GM23338 (cell line): ENCODE data around the gene ST8SIA4. TPM values are rescaled to one million over a fixed set of nuclear protein-coding genes. Genes with fewer than 3 reads are reported as not detected.

ENCODE experiments used
- ATAC-seq: fragments of 200-7000 bp; cut with Tn5 transposase; 3 replicates; pipeline ENCODE4 v1.9.1; 2020
- DNase-seq: peaks from one replicate; pipeline ENCODE4 v3.0.0-alpha.2; 2015; ENCODE audit warnings: low spot score
- H2AFZ ChIP-seq: fragments of 200-600 bp; sonication (generic); 2 replicates; pipeline ENCODE4 v1.8.0; 2016; ENCODE audit warnings: antibody characterized with exemption, mild to moderate bottlenecking, moderate library complexity
- H3F3A ChIP-seq: fragments of 200-600 bp; sonication (generic); replicated peaks from 2 replicates; pipeline ENCODE4 v1.8.0; 2017; ENCODE audit warnings: antibody characterized with exemption, mixed run types, low read depth
- H3K27ac ChIP-seq: fragments of 200-600 bp; sonication (generic); 2 replicates; pipeline ENCODE4 v1.6.1; 2016; ENCODE audit warnings: low read depth
- H3K27me3 ChIP-seq: fragments of 200-600 bp; sonication (generic); 2 replicates; pipeline ENCODE4 v1.8.0; 2016; ENCODE audit warnings: mild to moderate bottlenecking, mixed run types, moderate library complexity; ENCODE audit not compliant: insufficient read depth
- H3K36me3 ChIP-seq: fragments of 200-600 bp; sonication (generic); 2 replicates; pipeline ENCODE4 v1.8.0; 2016; ENCODE audit warnings: mild to moderate bottlenecking; ENCODE audit not compliant: insufficient read depth
- H3K4me1 ChIP-seq: fragments of 200-600 bp; sonication (generic); 2 replicates; pipeline ENCODE4 v1.8.0; 2016; ENCODE audit warnings: mild to moderate bottlenecking, moderate library complexity; ENCODE audit not compliant: insufficient read depth
- H3K4me2 ChIP-seq: fragments of 200-600 bp; sonication (generic); 2 replicates; pipeline ENCODE4 v1.7.1; 2017; ENCODE audit warnings: mixed run types
- H3K4me3 ChIP-seq: fragments of 200-600 bp; sonication (generic); 2 replicates; pipeline ENCODE4 v1.6.1; 2016; ENCODE audit warnings: mixed run types
- H3K79me2 ChIP-seq: fragments of 200-600 bp; sonication (generic); replicated peaks from 2 replicates; pipeline ENCODE4 v1.8.0; 2017; ENCODE audit warnings: mild to moderate bottlenecking; ENCODE audit not compliant: insufficient read depth
- H3K9me2 ChIP-seq: fragments of 200-600 bp; sonication (generic); 2 replicates; pipeline ENCODE4 v1.8.0; 2017; ENCODE audit not compliant: insufficient read depth
- H4K20me1 ChIP-seq: fragments of 200-600 bp; sonication (generic); replicated peaks from 2 replicates; pipeline ENCODE4 v1.8.0; 2017; ENCODE audit warnings: mild to moderate bottlenecking; ENCODE audit not compliant: insufficient read depth
- H3K27ac Mint-ChIP-seq: 2 replicates; pipeline ENCODE4 v1.8.0; 2020; ENCODE audit warnings: inconsistent platforms, mild to moderate bottlenecking, moderate library complexity, mixed read lengths
- H3K27me3 Mint-ChIP-seq: 3 replicates; pipeline ENCODE4 v1.8.0; 2022; ENCODE audit warnings: low read depth, mild to moderate bottlenecking, moderate library complexity, mixed read lengths, inconsistent platforms; ENCODE audit not compliant: insufficient read depth, poor library complexity
- H3K36me3 Mint-ChIP-seq: 3 replicates; pipeline ENCODE4 v1.8.0; 2021; ENCODE audit warnings: low read depth, mild to moderate bottlenecking, inconsistent platforms, moderate library complexity, mixed read lengths
- H3K4me1 Mint-ChIP-seq: 3 replicates; pipeline ENCODE4 v1.8.0; 2020; ENCODE audit warnings: mild to moderate bottlenecking, inconsistent platforms, mixed read lengths
- H3K4me3 Mint-ChIP-seq: 3 replicates; pipeline ENCODE4 v1.8.0; 2021; ENCODE audit warnings: moderate library complexity, mild to moderate bottlenecking, inconsistent platforms, mixed read lengths
- H3K9me3 Mint-ChIP-seq: 3 replicates; pipeline ENCODE4 v1.8.0; 2020; ENCODE audit warnings: moderate library complexity, mild to moderate bottlenecking, inconsistent platforms, mixed read lengths
- CREB1 ChIP-seq: fragments of 250-450 bp; sonication (Bioruptor Pico); IDR thresholded peaks from 2 replicates; pipeline ENCODE4 v1.5.0; 2020; ENCODE audit warnings: low read depth, mild to moderate bottlenecking, moderate library complexity
- CTCF ChIP-seq, 2 experiments: fragments of 200-600 bp in 1 of 2; sonication (generic) in 1 of 2; conservative IDR thresholded peaks; 2 replicates each; pipeline versions ENCODE4 v1.5.1 to v1.6.1; 2016 to 2017; ENCODE audit warnings: antibody characterized with exemption in 2 of 2, low read depth in 2 of 2, mild to moderate bottlenecking in 2 of 2, moderate library complexity in 1 of 2
- EZH2 ChIP-seq: fragments of 200-600 bp; sonication (generic); IDR thresholded peaks from one replicate; pipeline ENCODE4 v1.8.0; 2017; ENCODE audit warnings: antibody characterized with exemption, mild to moderate bottlenecking, low read depth; ENCODE audit not compliant: unreplicated experiment
- EZH2phosphoT487 ChIP-seq: fragments of 200-600 bp; sonication (generic); IDR thresholded peaks from one replicate; pipeline ENCODE4 v1.8.1; 2018; ENCODE audit warnings: antibody characterized with exemption; ENCODE audit not compliant: unreplicated experiment
- JUNB ChIP-seq: IDR thresholded peaks from one replicate; pipeline ENCODE4 v1.6.1; 2016; ENCODE audit warnings: antibody characterized with exemption; ENCODE audit not compliant: unreplicated experiment
- NANOG ChIP-seq: IDR thresholded peaks from 2 replicates; pipeline ENCODE4 v1.6.1; 2016; ENCODE audit warnings: antibody characterized with exemption, borderline replicate concordance
- POLR2AphosphoS5 ChIP-seq: IDR thresholded peaks from 2 replicates; pipeline ENCODE4 v1.6.1; 2016; ENCODE audit warnings: antibody characterized with exemption, low read depth
- STAT1 ChIP-seq: IDR thresholded peaks from one replicate; pipeline ENCODE4 v1.6.1; 2016; ENCODE audit warnings: antibody characterized with exemption; ENCODE audit not compliant: unreplicated experiment
- ZNF114 ChIP-seq: fragments of 250-450 bp; sonication (Bioruptor Pico); IDR thresholded peaks from 2 replicates; pipeline ENCODE4 v1.5.0; 2020; ENCODE audit warnings: mild to moderate bottlenecking, moderate library complexity
- ZNF331 ChIP-seq: fragments of 250-450 bp; sonication (Bioruptor Pico); IDR thresholded peaks from 2 replicates; pipeline ENCODE4 v1.5.0; 2020; ENCODE audit warnings: low read depth, mild to moderate bottlenecking, moderate library complexity
- polyA plus RNA-seq: library from polyadenylated mRNA; unstranded; fragments of >200 nt; fragmentation: Nextera tagmentation; extraction: Ambion mirVana; gene quantifications from 2 replicates; pipeline ENCODE4 v1.2.1, GENCODE V29; 2016
- total RNA-seq: library from RNA; depleted of rRNA; stranded (reverse); fragments of >200 nt; shearing (Covaris generic); gene quantifications from 2 replicates; pipeline ENCODE4 v1.2.3, GENCODE V29; 2014
- TF ChIP-seq, protein P1 (sequence below): IDR thresholded peaks from one replicate; pipeline ENCODE4 v1.6.1; 2018; ENCODE audit warnings: antibody characterized with exemption; ENCODE audit not compliant: unreplicated experiment
- TF ChIP-seq, protein P2 (sequence below): IDR thresholded peaks from 2 replicates; pipeline ENCODE4 v1.6.1; 2016; ENCODE audit warnings: antibody characterized with exemption

The ST8SIA4 gene
- total and polyA plus RNA-seq, 2 experiments from 2014 or later = 0.11 to 0.28 TPM

DNA sequence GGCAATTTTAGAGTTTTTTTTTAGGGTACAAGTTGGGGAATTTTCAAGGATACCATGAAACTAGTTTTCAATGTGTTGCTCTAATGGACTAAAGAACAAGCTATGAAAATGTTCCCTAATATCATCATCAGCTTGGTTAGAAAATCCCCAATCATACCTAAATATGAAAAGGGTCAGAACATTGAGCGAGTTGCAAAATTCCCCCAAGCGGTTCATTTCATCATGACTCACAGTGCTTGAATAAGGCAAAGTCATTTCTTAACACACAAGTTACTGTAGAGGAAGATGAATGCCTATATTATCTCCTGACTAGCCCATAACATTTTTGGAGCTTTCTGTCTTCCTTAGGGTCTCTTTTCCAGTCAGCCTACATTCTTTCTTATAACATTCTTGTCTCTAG is 62.7 kb downstream of the ST8SIA4 start (continued):
- TF ChIP-seq, protein P1, sequence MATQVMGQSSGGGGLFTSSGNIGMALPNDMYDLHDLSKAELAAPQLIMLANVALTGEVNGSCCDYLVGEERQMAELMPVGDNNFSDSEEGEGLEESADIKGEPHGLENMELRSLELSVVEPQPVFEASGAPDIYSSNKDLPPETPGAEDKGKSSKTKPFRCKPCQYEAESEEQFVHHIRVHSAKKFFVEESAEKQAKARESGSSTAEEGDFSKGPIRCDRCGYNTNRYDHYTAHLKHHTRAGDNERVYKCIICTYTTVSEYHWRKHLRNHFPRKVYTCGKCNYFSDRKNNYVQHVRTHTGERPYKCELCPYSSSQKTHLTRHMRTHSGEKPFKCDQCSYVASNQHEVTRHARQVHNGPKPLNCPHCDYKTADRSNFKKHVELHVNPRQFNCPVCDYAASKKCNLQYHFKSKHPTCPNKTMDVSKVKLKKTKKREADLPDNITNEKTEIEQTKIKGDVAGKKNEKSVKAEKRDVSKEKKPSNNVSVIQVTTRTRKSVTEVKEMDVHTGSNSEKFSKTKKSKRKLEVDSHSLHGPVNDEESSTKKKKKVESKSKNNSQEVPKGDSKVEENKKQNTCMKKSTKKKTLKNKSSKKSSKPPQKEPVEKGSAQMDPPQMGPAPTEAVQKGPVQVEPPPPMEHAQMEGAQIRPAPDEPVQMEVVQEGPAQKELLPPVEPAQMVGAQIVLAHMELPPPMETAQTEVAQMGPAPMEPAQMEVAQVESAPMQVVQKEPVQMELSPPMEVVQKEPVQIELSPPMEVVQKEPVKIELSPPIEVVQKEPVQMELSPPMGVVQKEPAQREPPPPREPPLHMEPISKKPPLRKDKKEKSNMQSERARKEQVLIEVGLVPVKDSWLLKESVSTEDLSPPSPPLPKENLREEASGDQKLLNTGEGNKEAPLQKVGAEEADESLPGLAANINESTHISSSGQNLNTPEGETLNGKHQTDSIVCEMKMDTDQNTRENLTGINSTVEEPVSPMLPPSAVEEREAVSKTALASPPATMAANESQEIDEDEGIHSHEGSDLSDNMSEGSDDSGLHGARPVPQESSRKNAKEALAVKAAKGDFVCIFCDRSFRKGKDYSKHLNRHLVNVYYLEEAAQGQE = no peak
- no peak for TF ChIP-seq ZNF114 (CRISPR knock-in tag)
- no peak for TF ChIP-seq EZH2
- TF ChIP-seq STAT1 = no peak
- TF ChIP-seq CREB1 (CRISPR knock-in tag) = no peak

GRCh38 chr5:100838048-100838473 is 65.0 kb downstream of the ST8SIA4 start:
- Histone ChIP-seq H3K79me2 (no peaks in the 10 kb centered on the region), H3K27me3 (no peaks in the 10 kb centered on the region), H2AFZ (no peak overlapping the region), H3K4me3 (no peak overlapping the region), H3K27ac (no peak overlapping the region), H3K4me1 (peaks cover 17% of the 10 kb centered on the region), H3K4me2 (no peak overlapping the region), H4K20me1 (no peaks in the 10 kb centered on the region), H3K36me3 (no peaks in the 10 kb centered on the region), H3K9me2 (no peaks in the 10 kb centered on the region), H3F3A (no peaks in the 10 kb centered on the region)
- no peak for DNase-seq
- H3K27ac Mint-ChIP-seq = no peak overlapping the region
- no peaks in the 10 kb centered on the region for H3K9me3 Mint-ChIP-seq
- H3K27me3 Mint-ChIP-seq = no peaks in the 10 kb centered on the region
- ATAC-seq = no peak
- H3K36me3 Mint-ChIP-seq = no peaks in the 10 kb centered on the region
- peaks cover 29% of the 10 kb centered on the region for H3K4me1 Mint-ChIP-seq
- H3K4me3 Mint-ChIP-seq = no peak overlapping the region
- TF ChIP-seq ZNF331 (CRISPR knock-in tag) = no peak
- no peak for TF ChIP-seq STAT1
- TF ChIP-seq, protein P1 = no peak
- TF ChIP-seq JUNB = no peak
- TF ChIP-seq EZH2 = no peak
- TF ChIP-seq CTCF (conservative IDR thresholded peaks at IDR 0.05; ENCODE audit: low read depth in 2 of 2) = no peak
- TF ChIP-seq, protein P2, sequence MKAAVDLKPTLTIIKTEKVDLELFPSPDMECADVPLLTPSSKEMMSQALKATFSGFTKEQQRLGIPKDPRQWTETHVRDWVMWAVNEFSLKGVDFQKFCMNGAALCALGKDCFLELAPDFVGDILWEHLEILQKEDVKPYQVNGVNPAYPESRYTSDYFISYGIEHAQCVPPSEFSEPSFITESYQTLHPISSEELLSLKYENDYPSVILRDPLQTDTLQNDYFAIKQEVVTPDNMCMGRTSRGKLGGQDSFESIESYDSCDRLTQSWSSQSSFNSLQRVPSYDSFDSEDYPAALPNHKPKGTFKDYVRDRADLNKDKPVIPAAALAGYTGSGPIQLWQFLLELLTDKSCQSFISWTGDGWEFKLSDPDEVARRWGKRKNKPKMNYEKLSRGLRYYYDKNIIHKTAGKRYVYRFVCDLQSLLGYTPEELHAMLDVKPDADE = no peak
- TF ChIP-seq CREB1 (CRISPR knock-in tag) = no peak
- TF ChIP-seq EZH2phosphoT487 = no peak
- no peak for TF ChIP-seq POLR2AphosphoS5
- TF ChIP-seq ZNF114 (CRISPR knock-in tag) = no peak
- no peak for TF ChIP-seq NANOG
